HG03135 (cell line): ENCODE data around the gene CLMN.
"Not testable (repeated sequence)": the region's sequence is repeated elsewhere in the genome, so short reads cannot be mapped to it uniquely, and the experiment has no call there.

Experiments
- ATAC-seq: cut with Tn5 transposase; IDR thresholded peaks from one replicate; pipeline ENCODE4 v1.9.1; 2021; ENCODE audit warnings: mild to moderate bottlenecking, moderate library complexity; ENCODE audit not compliant: unreplicated experiment

Gene CLMN

DNA sequence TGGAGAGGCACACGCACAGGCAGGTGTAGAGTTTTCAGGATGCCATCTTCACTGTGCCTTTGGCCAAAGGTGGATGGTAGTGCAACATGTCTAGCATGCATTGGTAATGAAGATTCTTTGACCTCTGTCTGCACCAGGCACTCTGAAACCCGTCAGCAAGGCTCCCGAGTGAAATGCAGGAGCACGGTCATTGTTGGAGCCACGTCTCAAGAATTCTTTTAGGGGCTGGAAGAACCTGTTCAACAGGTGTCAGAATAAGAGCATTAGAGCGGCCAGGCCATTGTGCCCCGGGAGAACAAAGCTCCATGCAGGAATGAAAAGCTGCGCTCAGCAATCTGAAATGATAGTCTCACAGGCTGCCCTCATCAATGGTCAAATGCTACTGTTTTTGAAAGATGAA is 122.2 kb downstream of the CLMN start:
- ATAC-seq = no peak

GRCh38 chr14:95196826-95197545 is 122.7 kb downstream of the CLMN start:
- no peak for ATAC-seq

GRCh38 chr14:95196268-95196667 is 123.4 kb downstream of the CLMN start:
- no peak for ATAC-seq

- no peak for ATAC-seq
Measured at GRCh38 chr14:95195031-95195430, 124.7 kb downstream of the CLMN start.

- ATAC-seq = no peak
Measured at GRCh38 chr14:95193081-95193480, 126.6 kb downstream of the CLMN start.

- ATAC-seq = no peak
Measured at GRCh38 chr14:95192311-95192710, 127.4 kb downstream of the CLMN start.

DNA sequence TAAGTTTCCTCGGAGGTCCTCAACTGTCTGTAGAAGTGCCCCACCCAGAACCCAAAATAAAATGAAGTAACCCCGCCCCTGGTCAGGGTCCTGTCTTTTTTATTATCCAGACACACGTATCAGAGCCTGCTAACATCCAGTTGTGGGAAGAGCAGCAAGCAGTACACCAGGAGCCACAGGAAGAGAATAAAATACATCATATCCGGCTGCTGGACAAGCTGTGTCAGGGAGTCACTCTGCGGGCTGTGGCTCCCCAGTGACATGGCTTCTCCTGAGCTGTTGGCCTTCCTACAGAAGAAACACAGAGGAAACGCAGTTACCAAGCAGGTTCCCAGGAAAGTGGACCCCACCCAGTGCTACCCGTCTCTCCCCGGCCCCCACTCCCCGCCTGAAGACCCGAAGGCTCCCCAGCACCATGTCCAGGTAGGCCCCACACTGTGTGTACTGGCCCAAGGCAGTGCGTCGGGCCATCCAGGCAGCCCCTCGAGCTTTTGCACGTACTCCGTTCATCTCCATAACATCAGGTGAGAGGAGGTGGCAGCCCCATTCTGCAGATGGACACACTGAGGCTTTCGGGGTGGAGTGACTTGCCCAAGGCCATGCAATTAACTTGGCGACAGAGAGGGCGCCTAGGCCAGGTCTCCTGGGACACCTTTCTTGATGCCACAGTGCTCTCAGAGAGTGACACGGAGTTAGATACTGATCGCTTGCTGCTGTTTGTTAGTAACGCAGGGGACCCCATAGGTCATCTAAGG is 128.1 kb downstream of the CLMN start:
- ATAC-seq = no peak

- ATAC-seq = no peak
Measured at GRCh38 chr14:95190857-95191256, 128.9 kb downstream of the CLMN start.

- no peak for ATAC-seq
Measured at GRCh38 chr14:95190346-95190840, 129.3 kb downstream of the CLMN start.

- ATAC-seq = no peak
Measured at GRCh38 chr14:95189367-95190132, 130.2 kb downstream of the CLMN start.

DNA sequence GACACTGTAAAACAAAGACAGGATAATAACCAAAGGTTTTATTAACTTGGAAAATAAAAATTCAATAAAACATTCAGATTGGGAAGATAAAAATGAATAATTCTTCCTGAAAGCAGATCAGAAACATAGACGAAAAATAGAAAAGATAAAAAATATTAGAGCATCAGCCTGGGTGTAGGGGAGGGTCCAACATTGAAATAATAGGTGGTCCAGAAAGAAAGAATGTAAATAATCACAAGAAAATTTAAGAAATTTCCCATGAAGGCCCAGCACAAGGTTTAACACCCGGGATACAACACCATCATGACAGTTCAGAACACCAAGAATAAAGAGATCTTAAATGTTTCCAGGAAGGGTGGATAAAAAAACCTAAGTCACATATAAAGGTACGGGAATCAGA is 131.3 kb downstream of the CLMN start:
- ATAC-seq = no peak

GRCh38 chr14:95185767-95186392 is 133.8 kb downstream of the CLMN start:
- ATAC-seq = no peak

DNA sequence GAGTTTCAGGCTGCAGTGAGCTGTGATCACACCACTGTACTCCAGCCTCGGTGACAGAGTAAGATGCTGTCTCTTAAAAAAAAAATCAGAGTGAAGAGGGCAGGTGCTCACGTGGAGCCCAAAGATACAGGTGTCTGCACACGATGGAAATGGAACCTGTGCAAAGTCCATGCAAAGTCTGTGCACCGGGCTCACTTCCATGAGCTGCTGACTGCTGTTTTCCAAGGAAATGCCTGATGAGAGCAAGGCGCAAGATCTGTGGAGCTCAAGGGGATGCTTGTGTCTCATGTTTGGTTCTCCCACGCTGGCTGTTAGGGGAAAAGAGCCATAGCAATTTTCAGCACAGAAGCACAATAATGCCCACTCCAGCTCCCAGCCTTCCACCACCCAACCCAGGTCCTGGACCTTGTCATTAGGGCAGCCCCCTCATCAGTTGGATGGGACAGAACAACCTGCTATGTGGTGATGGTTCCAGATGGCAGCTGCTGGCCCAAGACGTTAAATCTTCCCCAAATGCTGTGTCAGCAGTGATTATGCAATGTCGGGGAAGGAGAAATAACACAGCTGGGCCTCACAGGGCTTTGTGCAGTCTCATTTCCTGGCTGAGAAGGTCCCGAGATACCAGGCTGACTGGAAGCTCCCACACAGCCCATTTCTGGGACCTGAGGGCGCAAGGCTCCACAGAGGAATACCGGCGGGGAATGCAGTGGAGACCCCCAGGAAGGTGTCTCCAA is 134.5 kb downstream of the CLMN start:
- ATAC-seq = no peak

DNA sequence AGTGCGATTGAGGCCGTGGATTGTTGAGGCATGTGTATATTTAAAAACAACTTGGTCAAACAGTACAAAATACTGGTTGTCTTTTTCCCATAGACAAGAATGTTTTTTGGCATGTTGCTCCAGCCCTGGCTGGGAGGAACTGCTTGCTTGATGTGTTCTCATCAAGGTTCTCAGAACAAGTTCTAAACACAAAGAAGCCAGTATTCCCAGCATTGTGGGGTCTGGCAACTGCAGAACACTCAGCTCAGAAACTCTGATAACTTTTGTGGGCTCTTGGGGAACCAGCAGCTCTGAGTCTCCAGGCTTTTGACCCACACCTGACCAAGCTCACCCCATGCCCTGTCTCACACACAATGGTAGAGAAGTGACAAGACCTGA is 135.3 kb downstream of the CLMN start:
- no peak for ATAC-seq

DNA sequence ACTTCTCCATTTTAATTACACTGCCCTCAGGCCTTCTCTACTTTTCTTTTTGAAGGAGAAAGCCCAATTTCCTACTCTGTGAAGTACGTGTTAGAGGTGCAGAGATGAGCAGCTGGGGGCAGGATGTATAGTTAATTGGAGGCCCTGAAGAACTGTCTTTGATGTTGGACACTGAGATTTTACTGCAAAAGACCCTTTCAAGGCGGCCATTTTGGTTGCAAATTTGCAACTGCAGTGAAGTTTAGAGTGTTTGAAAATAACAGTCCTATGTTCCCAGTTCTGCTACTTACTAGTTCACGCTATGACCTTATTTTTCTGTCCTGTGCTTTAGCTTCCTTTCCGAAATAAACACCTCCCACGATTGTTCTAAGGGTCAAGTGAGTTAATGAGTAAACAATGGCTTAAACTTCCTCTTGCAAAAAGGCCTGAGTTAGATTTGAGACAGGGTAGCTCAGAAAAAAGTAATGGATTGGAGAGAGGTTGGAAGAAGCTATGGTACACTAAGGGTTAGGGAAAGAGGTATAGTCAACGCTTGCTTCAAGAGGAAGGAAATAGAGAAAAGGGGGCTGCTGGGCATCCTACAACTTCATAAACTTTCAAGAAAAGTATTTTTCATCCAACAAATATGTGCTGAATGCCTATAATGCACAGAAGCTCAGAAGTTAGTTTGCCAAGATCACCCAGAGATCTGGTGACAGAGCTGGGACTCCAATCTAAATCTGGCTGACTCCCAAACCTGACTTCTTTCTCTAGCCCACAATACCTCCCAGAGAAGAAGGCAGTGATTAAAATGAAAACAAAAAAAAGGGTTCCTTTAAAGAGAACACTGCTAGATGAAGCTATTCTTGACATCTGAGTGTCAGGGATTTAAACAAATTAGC is 135.9 kb downstream of the CLMN start:
- ATAC-seq = no peak

DNA sequence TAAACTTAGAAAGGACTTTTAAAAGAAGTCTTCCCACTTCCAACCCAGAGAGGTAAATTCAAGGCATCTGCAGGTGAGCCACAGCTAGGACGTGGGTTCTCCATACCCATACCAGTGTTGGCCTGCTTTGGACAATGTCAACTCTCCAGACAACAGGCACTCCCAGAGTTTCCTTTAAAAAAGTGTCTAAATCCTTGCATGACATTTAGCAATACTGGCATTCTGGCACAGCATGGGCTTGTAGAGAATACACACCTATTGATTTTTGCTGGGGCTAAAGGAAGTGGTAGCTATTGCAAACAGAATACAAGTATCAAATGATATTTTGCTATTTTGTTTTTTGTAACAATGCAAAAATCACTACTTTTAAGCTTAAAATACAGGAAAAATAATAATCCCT is 136.6 kb downstream of the CLMN start:
- ATAC-seq = no peak

DNA sequence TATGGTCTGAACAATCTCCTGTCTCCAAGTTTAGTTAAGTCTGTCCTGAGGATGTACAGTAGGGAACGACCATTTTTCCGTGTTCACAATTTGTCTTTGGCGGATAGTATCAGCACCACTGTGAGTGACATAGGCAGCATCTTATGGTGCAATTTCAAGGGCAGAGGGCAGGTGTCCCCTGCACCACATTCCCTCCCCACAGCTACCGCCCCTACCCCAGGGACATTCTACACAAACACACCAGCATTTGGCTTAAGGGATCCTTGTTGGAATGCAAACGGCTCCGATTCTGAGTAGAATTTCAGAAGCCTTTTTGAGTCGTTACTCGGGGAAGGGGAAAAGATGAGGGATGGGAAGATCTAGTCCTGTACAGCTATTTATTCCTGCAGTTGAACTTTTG is 137.3 kb downstream of the CLMN start:
- ATAC-seq = no peak

GRCh38 chr14:95180966-95181741 is 138.6 kb downstream of the CLMN start:
- no peak for ATAC-seq

- not testable (repeated sequence) for ATAC-seq
Measured at GRCh38 chr14:95175670-95176069, 144.0 kb downstream of the CLMN start.
